Psoas muscle (tissue), 8 donors: ENCODE results near the gene IFI27L2. TPM values are rescaled to one million over a fixed set of nuclear protein-coding genes. Genes with fewer than 3 reads are reported as not detected.

Experiments
- ATAC-seq, 4 donors: fragments of 200-7000 bp; cut with Tn5 transposase; one replicate each; pipeline ENCODE4 v1.9.1; 2020; ENCODE audit warnings: moderate library complexity in 3 of 4, mild to moderate bottlenecking in 2 of 4
- DNase-seq, 2 donors: peaks; one replicate each; pipeline ENCODE4 v3.0.0-alpha.2; 2020
- H3K27ac ChIP-seq: fragments of 200-600 bp; one replicate; pipeline ENCODE4 v1.8.0; 2022
- H3K27me3 ChIP-seq, 3 donors: fragments of 200-600 bp in 1 of 3; one replicate each; pipeline versions ENCODE4 v1.6.1 to v1.8.0; 2013 to 2022; ENCODE audit warnings: low read length in 2 of 3, mild to moderate bottlenecking in 2 of 3, moderate library complexity in 1 of 3; ENCODE audit not compliant: insufficient read depth in 3 of 3
- H3K36me3 ChIP-seq, 2 donors: fragments of 200-600 bp in 1 of 2; one replicate each; pipeline versions ENCODE4 v1.6.1 to v1.8.0; 2013 to 2022; ENCODE audit warnings: low read depth in 1 of 2, mild to moderate bottlenecking in 1 of 2, moderate library complexity in 1 of 2; ENCODE audit not compliant: insufficient read depth in 1 of 2
- H3K4me1 ChIP-seq: fragments of 200-600 bp; one replicate; pipeline ENCODE4 v1.8.0; 2022
- H3K4me3 ChIP-seq: fragments of 200-600 bp; one replicate; pipeline ENCODE4 v1.8.0; 2022; ENCODE audit warnings: mild to moderate bottlenecking
- H3K9me3 ChIP-seq: fragments of 200-600 bp; one replicate; pipeline ENCODE4 v1.8.0; 2022
- CTCF ChIP-seq: fragments of 200-600 bp; IDR thresholded peaks from one replicate; pipeline ENCODE4 v1.8.0; 2022; ENCODE audit warnings: antibody characterized with exemption
- WGBS, 3 donors: extraction: QIAGEN DNeasy Blood & Tissue Kit; methylation state at CpG; one replicate each; pipeline versions ENCODE4 v1.1.6 to v1.1.7; 2013; 5-methylcytosine and 5-hydroxymethylcytosine counted together
- intact Hi-C, 2 donors: fragments of 100-400 bp; cut with DNase I; formaldehyde crosslinking; loops; one replicate each; pipeline versions ENCODE4 v1.11.0 to v1.14.2; 2022
- polyA plus RNA-seq, 3 donors: library from polyadenylated mRNA; stranded (reverse); fragments of 200-250 nt; gene quantifications; one replicate each; pipeline ENCODE4 v1.2.3, GENCODE V29; 2013
- total RNA-seq, 4 donors: library from RNA; stranded (reverse); fragmentation: NEBNext Ultra II Directional in 2 of 4; extraction: Animal tissue kit (Norgen Biotek cat#: 25700) in 2 of 4; gene quantifications; one replicate each; pipeline versions ENCODE4 v1.2.1 to v1.2.4, GENCODE V29; 2021 to 2023
- donor health status: healthy with polysubstance abuse.
- donor health status: DM: no; HTN: no; CAD: no; lungs with moderate emphysema.
- donor health status: Bipolar disorder and iron deficiency.
- donor health status: healthy.
- donor health status: DM: yes; HTN: yes; CAD: no.
- donor health status: DM: no; HTN: no; CAD: no.
- donor health status: DM: no; HTN: no; CAD: no.
- donor health status: DM: yes; HTN: yes; CAD: no.

Gene IFI27L2
- total and polyA plus RNA-seq, 7 donors, result 4.9 to 12.5 (median 6.5) TPM

GRCh38 chr14:94144765-94145164 is 15.4 kb upstream of the IFI27L2 start:
- Histone ChIP-seq H3K4me1 (no peaks in the 10 kb centered on the region), H3K27ac (no peak overlapping the region), H3K4me3 (no peak overlapping the region), H3K27me3 (no peaks in the 10 kb centered on the region), H3K9me3 (no peaks in the 10 kb centered on the region), H3K36me3 (no peaks in the 10 kb centered on the region)
- intact Hi-C loops, result loop anchor here in 1 of 2 donors (10.0 kb wide), 1 partner anchor 210 kb away; no protein-coding TSS in a partner anchor
- DNase-seq, result no peak
- no peak for ATAC-seq
- no peak for TF ChIP-seq CTCF
- 56 to 79% (median 73%) methylated on average over 1 of the region's 1 CpG for whole genome bisulfite sequencing, 3 donors

DNA sequence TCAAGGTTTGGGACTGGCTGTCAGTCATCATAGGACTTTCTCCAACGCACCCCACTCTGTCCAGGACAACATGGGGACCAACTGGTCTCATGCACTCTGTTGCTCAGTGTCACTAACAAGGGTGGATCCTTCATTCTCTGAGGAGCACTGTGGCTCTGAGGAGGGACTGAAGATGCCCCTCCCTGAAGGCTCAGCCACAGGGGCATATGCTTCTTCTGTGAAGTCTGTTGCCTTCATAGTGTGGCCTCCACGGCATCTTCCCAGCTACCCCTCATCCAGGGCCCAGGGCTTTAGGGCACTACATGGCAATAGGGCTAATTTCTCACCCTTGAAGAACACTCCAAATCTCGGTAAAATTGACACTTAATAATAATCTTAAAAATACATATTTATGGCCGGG is 14.3 kb upstream of the IFI27L2 start:
- no peak overlapping the region for H3K4me3 ChIP-seq
- H3K27me3 ChIP-seq, result no peaks in the 10 kb centered on the region
- DNase-seq (no peak), ATAC-seq (no peak)
- no peaks in the 10 kb centered on the region for H3K9me3 ChIP-seq
- no peaks in the 10 kb centered on the region for H3K36me3 ChIP-seq
- no peaks in the 10 kb centered on the region for H3K4me1 ChIP-seq
- intact Hi-C loops, result loop anchor here in 1 of 2 donors (10.0 kb wide), 1 partner anchor 209 kb away; no protein-coding TSS in a partner anchor
- H3K27ac ChIP-seq, result no peak overlapping the region
- 88 to 94% (median 91%) methylated on average over 4 of the region's 4 CpGs for WGBS, 3 donors
- TF ChIP-seq CTCF, result no peak

DNA sequence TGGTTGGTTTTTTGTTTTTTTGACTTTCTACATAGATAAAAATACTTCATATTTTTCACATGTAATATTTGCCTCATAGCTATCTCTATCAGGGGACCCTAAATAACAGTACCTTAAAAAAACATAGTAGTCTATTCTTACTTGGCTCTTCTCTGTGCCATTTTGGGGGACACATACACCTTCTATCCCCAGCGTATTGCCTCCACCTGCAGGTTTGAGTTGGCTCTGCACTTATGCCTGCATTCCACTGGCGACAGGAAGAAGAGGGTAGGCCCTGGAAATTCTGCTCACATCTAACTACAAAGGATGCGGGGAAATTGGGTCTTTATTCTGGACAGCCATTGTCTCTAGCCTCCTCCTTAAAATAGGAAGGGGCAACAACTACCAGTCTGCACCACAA is 13.8 kb upstream of the IFI27L2 start:
- TF ChIP-seq CTCF, result peak; percentile 16
- Histone ChIP-seq H3K4me1 (no peaks in the 10 kb centered on the region), H3K27ac (no peak overlapping the region), H3K9me3 (no peaks in the 10 kb centered on the region), H3K36me3 (no peaks in the 10 kb centered on the region), H3K4me3 (no peak overlapping the region), H3K27me3 (no peaks in the 10 kb centered on the region)
- DNase-seq (no peak), ATAC-seq (no peak)
- WGBS, 3 donors, result 76 to 78% (median 76%) methylated on average over 3 of the region's 3 CpGs
- intact Hi-C loops, result loop anchor here in 1 of 2 donors (10.0 kb wide), 1 partner anchor 208 kb away; no protein-coding TSS in a partner anchor

GRCh38 chr14:94142836-94143235 is 13.4 kb upstream of the IFI27L2 start:
- intact Hi-C loops, result loop anchor here in 1 of 2 donors (10.0 kb wide), 1 partner anchor 208 kb away; no protein-coding TSS in a partner anchor
- no peak for TF ChIP-seq CTCF
- no peaks in the 10 kb centered on the region for H3K27me3 ChIP-seq
- no peak overlapping the region for H3K4me3 ChIP-seq
- H3K9me3 ChIP-seq, result no peaks in the 10 kb centered on the region
- H3K27ac ChIP-seq, result no peak overlapping the region
- DNase-seq (no peak), ATAC-seq (no peak)
- no peaks in the 10 kb centered on the region for H3K36me3 ChIP-seq
- WGBS, 3 donors, result 88 to 95% (median 91%) methylated on average over 1 of the region's 1 CpG
- no peaks in the 10 kb centered on the region for H3K4me1 ChIP-seq

DNA sequence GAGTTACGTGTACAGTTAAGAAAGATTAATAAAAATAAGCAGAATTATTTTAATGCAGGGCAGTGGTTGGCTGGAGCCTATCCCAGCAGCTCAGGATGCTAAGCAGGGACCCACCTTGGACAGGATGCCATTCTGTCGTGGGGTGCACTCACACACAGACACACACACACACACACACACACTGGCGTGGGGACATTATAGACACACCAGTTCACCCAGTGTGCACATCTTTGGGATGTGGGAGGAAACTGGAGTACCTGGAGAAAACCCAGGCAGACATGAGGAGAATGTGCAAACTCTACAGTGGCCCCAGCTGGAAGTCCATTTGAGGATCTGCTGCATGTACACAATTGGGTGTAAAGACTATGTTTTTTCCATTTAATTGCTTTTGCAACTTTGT is 12.8 kb upstream of the IFI27L2 start:
- H3K27me3 ChIP-seq, result no peaks in the 10 kb centered on the region
- intact Hi-C loops, result loop anchor here in 1 of 2 donors (10.0 kb wide), 1 partner anchor 207 kb away; no protein-coding TSS in a partner anchor
- H3K36me3 ChIP-seq, result no peaks in the 10 kb centered on the region
- no peaks in the 10 kb centered on the region for H3K4me1 ChIP-seq
- H3K4me3 ChIP-seq, result no peak overlapping the region
- ATAC-seq (no peak), DNase-seq (no peak)
- no peak for TF ChIP-seq CTCF
- H3K9me3 ChIP-seq, result no peaks in the 10 kb centered on the region
- H3K27ac ChIP-seq, result no peak overlapping the region
- whole genome bisulfite sequencing, 3 donors, result 70 to 72% (median 71%) methylated on average over 3 of the region's 3 CpGs
